Spinal cord (tissue), 10 donors: ENCODE results near the gene CHAC2. TPM values are rescaled to one million over a fixed set of nuclear protein-coding genes. Genes with fewer than 3 reads are reported as not detected.
"Not testable (repeated sequence)": the region's sequence is repeated elsewhere in the genome, so short reads cannot be mapped to it uniquely, and the experiment has no call there.

Experiments used
- DNase-seq, 6 donors: peaks; one replicate each; pipeline versions ENCODE4 v3.0.0 to v3.0.0-alpha.2; 2013 to 2015; ENCODE audit warnings: low spot score in 6 of 6, low read depth in 4 of 6
- H3K27ac ChIP-seq: one replicate; pipeline ENCODE4 v1.5.1; 2013; ENCODE audit warnings: low read depth, low read length, control low read depth
- H3K27me3 ChIP-seq: one replicate; pipeline ENCODE4 v1.6.1; 2013; ENCODE audit warnings: low read length; ENCODE audit not compliant: control insufficient read depth, insufficient read depth
- H3K36me3 ChIP-seq: one replicate; pipeline ENCODE4 v1.6.1; 2013; ENCODE audit warnings: low read length; ENCODE audit not compliant: control insufficient read depth, insufficient read depth
- H3K4me1 ChIP-seq: one replicate; pipeline ENCODE4 v1.6.1; 2013; ENCODE audit warnings: low read length; ENCODE audit not compliant: control insufficient read depth, insufficient read depth
- H3K4me3 ChIP-seq: one replicate; pipeline ENCODE4 v1.5.1; 2013; ENCODE audit warnings: low read depth, low read length, control low read depth
- H3K9me3 ChIP-seq: one replicate; pipeline ENCODE4 v1.6.1; 2013; ENCODE audit warnings: low read length; ENCODE audit not compliant: control insufficient read depth, insufficient read depth
- WGBS: methylation state at CpG from one replicate; pipeline ENCODE4 v1.1.5; 2013; ENCODE audit warnings: missing lambda C conversion rate; ENCODE audit not compliant: insufficient coverage; 5-methylcytosine and 5-hydroxymethylcytosine counted together
- long read RNA-seq, 4 donors: transcript quantifications; one replicate each; lab custom pipeline, GENCODE V29; 2026
- polyA plus RNA-seq, 2 donors: library from polyadenylated mRNA; unstranded; fragments of 120-200 nt; gene quantifications; one replicate each; pipeline ENCODE4 v1.2.1, GENCODE V29; 2013; ENCODE audit not compliant: insufficient read length in 2 of 2
- total RNA-seq, 2 donors: library from RNA; depleted of rRNA in 1 of 2; stranded (reverse); fragments of 120-200 nt in 1 of 2; fragments of >200 nt in 1 of 2; gene quantifications; one replicate each; pipeline versions ENCODE4 v1.2.3 to v1.2.4, GENCODE V29; 2013 to 2014
- donor health status: healthy.

CHAC2 gene
- total RNA-seq (1 to 10 TPM; 2.2 to 6.5 TPM), polyA plus RNA-seq (1 to 10 TPM; 7.1 to 9.4 TPM)
- long read RNA-seq, donor 1, partial matches to known transcripts, result 0 of 3 reads
- long read RNA-seq, donor 1, other reads (novel, unspliced or antisense), result 0 of 3 reads
- long read RNA-seq, donor 2, partial matches to known transcripts, result 0 of 1 reads
- long read RNA-seq, donor 2, other reads (novel, unspliced or antisense), result 0 of 1 reads
- long read RNA-seq, donor 3, partial matches to known transcripts, result 0 of 2 reads
- long read RNA-seq, donor 3, other reads (novel, unspliced or antisense), result 0 of 2 reads
- long read RNA-seq, donor 4, partial matches to known transcripts, result 0 of 3 reads
- long read RNA-seq, donor 4, other reads (novel, unspliced or antisense), result 0 of 3 reads

DNA sequence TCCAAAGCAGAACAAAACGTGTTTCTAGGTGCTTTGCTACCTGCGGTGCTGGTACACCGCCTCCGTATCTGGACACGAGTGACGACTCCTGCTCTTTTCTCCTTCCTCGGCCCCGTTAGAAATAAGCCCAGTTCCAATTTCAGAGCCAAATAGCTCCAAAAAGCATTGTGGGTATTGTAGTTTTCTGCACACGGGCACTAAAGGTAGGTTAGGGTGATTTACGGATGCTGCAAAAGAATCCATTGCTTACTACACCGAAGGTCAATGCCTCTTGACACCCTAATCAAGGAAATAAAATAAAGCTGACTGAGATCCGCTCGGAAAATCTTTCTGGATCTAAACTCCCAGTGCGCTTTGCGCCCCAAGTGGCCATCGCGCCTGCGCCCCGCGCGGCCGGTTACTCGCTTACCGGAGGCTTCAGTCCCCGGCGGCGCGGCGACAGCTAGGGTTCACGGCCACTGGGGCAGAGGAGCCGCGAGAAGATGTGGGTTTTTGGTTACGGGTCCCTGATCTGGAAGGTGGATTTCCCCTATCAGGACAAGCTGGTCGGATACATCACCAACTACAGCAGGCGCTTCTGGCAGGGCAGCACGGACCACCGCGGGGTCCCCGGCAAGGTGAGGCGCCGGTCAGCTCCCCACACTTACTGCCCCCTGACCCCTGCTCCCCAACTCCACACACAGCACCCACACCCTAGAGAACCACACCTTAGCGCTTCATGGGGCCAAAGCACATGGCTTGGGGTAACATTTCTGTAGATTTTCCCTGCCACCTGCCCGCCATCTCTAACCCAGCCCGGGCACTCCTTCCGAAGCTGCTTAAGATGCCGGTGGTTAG is at the start of gene CHAC2:
Gene CHAC2 (plus strand): TSS at position 400 of the 837 bp plus-strand sequence. CDS start 83 bp downstream, at position 483.
- peaks cover 6% of the 10 kb centered on the region for H3K36me3 ChIP-seq
- under 1% methylated on average over 39 of the region's 46 CpGs for WGBS
- peak within 1 kb of the TSS; percentile 69 for H3K27ac ChIP-seq
- no peaks in the 10 kb centered on the region for H3K9me3 ChIP-seq
- peak within 1 kb of the TSS; percentile 92 for H3K4me3 ChIP-seq
- no peaks in the 10 kb centered on the region for H3K4me1 ChIP-seq
- H3K27me3 ChIP-seq, result no peaks in the 10 kb centered on the region
- peak; percentile 70 to 94 (median 82) for DNase-seq

DNA sequence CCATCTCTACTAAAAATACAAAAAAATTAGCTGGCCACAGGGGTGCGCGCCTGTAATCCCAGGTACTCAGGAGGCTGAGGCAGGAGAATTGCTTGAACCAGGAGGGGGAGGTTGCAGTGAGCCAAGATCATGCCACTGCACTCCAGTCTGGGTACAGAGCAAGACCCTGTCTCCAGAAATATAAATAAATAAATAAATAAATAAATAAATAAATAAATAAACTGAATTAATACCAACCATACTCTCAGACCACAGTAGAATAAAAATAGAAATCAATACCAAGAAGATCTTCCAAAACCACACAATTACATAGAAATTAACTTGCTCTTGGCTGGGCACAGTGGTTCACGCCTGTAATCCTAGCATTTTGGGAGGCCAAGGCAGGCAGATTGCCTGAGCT is 46.7 kb upstream of the CHAC2 start:
- no CpG with 5 or more reads among the region's 3 CpGs for WGBS
- not testable (repeated sequence) for H3K27ac ChIP-seq, H3K4me3 ChIP-seq, H3K9me3 ChIP-seq, H3K27me3 ChIP-seq, DNase-seq, H3K36me3 ChIP-seq, H3K4me1 ChIP-seq

DNA sequence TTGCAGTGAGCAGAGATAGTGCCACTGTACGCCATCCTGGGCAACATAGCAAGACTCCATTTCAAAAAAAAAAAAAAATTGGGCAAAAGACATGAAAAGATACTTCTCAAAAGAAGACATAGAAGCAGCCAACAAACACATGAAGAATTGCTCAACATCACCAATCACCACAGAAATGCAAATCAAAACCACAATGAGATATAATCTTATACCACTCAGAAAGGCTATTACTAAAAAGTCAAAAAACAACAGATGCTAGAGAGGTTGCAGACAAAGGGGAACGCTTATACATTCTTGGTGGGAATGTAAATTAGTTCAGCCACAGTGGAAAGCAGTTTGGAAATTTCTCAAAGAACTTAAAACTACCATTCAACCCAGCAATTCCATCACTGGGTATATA is 43.1 kb upstream of the CHAC2 start:
- Histone ChIP-seq H3K36me3 (no peaks in the 10 kb centered on the region), H3K9me3 (peaks cover 2% of the 10 kb centered on the region), H3K4me3 (no peak overlapping the region), H3K27me3 (no peaks in the 10 kb centered on the region), H3K27ac (no peak overlapping the region), H3K4me1 (no peaks in the 10 kb centered on the region)
- 100% methylated on average over 1 of the region's 2 CpGs for WGBS
- no peak for DNase-seq

DNA sequence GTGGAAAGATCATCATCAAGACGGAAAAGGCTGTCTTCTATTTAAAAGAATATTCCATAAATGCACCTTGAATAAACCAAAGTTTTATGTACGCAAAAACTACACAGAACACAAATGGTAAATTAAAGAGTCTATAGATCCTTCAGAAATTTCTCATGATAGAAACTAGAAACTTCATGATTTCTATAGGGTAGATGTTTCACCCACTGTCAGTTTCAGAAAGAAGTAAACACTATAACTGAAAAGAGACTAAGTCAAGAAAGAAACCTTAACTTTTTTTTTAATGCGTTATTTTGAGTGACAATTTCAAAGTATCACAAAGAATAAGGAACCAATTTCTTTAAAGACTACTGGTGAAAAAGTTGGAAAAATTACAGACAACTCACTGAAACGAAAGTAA is 41.9 kb upstream of the CHAC2 start:
- no CpG with 5 or more reads among the region's 4 CpGs for WGBS
- no peaks in the 10 kb centered on the region for H3K27me3 ChIP-seq
- H3K36me3 ChIP-seq, result no peaks in the 10 kb centered on the region
- H3K4me1 ChIP-seq, result no peaks in the 10 kb centered on the region
- DNase-seq, result no peak
- H3K9me3 ChIP-seq, result peaks cover 4% of the 10 kb centered on the region
- H3K4me3 ChIP-seq, result no peak overlapping the region
- H3K27ac ChIP-seq, result no peak overlapping the region

DNA sequence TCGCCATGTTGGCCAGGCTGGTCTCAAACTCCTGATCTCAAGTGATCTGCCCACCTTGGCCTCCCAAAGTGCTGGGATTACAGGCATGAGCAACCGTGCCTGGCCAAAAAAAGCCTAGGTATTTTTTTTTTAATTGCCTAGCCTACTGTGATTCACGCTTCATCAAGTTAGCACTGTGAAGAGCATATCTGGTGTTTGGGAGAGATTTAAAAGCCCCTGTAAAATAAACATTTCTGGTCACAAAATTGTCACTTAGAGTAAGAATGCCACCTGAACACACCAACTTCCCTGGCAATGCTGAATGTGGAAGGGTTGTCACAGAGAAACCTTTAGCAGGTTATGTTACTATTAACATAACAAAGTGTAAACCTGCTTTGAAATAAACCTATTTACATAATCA is 39.7 kb upstream of the CHAC2 start:
- Histone ChIP-seq H3K4me3 (no peak overlapping the region), H3K9me3 (peaks cover 4% of the 10 kb centered on the region), H3K36me3 (no peaks in the 10 kb centered on the region), H3K27me3 (no peaks in the 10 kb centered on the region), H3K4me1 (no peaks in the 10 kb centered on the region), H3K27ac (no peak overlapping the region)
- 83% methylated on average over 1 of the region's 3 CpGs for WGBS
- DNase-seq, result no peak

DNA sequence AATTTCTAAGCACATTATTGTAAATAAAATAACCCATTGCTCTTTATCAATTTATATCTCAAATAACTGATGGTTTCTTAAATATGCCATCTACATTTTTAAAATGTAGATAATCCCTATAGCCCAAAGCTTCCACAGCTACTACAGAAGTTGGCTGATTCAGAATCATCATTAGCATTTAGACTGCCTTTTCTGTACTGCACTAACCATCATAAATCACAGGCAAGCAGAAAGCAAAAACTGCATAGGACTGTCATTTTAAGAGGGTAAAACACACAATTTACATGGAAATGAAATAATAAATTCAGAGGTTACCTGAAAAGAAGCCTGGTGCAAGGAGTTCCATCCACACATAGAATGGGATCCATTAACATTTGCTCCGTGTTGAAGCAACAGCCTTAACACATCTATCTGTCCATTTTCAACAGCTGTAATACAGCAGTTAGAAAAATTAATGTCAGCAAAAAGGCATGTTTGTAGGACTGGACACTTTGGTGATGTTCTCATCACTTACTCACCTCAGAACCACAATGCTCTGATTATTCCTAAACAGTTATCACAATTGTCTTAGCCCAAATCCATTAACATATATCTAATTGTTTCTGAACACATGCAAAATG is 38.4 kb upstream of the CHAC2 start:
- H3K36me3 ChIP-seq, result no peaks in the 10 kb centered on the region
- peaks cover 3% of the 10 kb centered on the region for H3K9me3 ChIP-seq
- no peaks in the 10 kb centered on the region for H3K4me1 ChIP-seq
- no peak overlapping the region for H3K27ac ChIP-seq
- WGBS, result no CpG with 5 or more reads among the region's 1 CpG
- H3K27me3 ChIP-seq, result no peaks in the 10 kb centered on the region
- DNase-seq, result peak in 1 of 6 donors; percentile 47
- H3K4me3 ChIP-seq, result no peak overlapping the region

DNA sequence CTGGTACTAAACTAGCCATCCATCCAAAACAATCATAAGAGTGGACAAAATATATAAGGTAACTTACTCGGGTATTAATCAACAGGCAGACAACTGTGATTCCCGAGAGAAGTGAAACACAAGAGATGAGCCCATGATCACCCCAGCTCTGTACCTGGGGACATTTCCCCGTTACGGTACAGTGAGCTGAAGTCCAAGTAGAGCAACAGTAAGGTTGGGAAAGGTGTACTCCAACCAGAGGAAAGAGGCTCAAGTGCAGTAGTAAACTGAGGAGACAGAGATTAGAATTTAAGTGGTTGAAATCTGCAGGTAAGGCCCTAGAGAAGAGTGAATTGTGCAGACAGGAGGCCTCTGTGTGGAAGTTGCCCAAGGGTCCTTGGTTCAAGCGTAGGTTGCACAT is 30.5 kb upstream of the CHAC2 start:
- no peaks in the 10 kb centered on the region for H3K9me3 ChIP-seq
- H3K36me3 ChIP-seq, result peaks cover 5% of the 10 kb centered on the region
- H3K4me1 ChIP-seq, result peaks cover 3% of the 10 kb centered on the region
- no peaks in the 10 kb centered on the region for H3K27me3 ChIP-seq
- H3K4me3 ChIP-seq, result no peak overlapping the region
- WGBS, result 97% methylated on average over 4 of the region's 5 CpGs
- no peak overlapping the region for H3K27ac ChIP-seq
- no peak for DNase-seq

DNA sequence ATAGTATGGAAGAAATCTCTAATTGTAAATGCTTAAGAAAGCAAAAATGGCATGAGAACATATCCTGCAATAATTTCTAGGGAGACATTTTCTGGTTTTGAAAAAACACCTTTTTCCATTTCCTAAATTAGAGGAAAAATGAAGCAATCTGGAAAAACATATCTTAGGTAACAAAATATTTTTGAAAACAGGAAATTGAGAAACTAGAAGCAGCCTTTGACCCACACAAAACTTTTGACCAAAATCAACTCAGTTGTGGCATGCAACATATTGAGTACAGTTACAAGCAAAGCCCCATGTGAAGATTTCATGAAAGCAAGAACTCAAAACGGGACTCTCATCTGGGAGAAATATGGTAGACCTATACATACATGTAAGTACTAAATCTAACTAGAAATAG is 28.6 kb upstream of the CHAC2 start:
- no peak overlapping the region for H3K27ac ChIP-seq
- no peaks in the 10 kb centered on the region for H3K27me3 ChIP-seq
- peaks cover 3% of the 10 kb centered on the region for H3K4me1 ChIP-seq
- no peak for DNase-seq
- H3K36me3 ChIP-seq, result peaks cover 5% of the 10 kb centered on the region
- H3K4me3 ChIP-seq, result no peak overlapping the region
- WGBS, result no CpG with 5 or more reads among the region's 1 CpG
- H3K9me3 ChIP-seq, result no peaks in the 10 kb centered on the region

DNA sequence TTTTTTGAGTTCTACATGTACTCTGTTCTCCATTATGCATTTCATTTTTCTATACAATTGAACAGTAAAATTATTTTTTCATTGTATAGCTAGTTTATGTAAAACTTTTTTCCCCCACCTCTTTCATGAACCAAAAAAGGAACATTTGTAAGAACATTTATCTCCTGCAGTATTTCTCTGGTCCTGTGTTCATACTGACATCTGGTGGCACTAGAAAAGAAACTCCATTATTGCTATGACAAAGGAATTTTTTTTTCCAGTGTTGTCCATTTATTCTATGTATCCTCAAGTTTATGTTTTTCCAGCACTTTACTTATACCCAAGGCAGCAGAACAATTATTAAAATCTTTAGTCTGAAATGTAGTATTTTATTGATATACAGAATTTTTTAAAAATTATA is 27.4 kb upstream of the CHAC2 start:
- Histone ChIP-seq H3K4me3 (no peak overlapping the region), H3K36me3 (no peaks in the 10 kb centered on the region), H3K9me3 (no peaks in the 10 kb centered on the region), H3K27ac (no peak overlapping the region), H3K4me1 (peaks cover 3% of the 10 kb centered on the region), H3K27me3 (no peaks in the 10 kb centered on the region)
- peak in 5 of 6 donors; percentile 15 to 90 (median 38) for DNase-seq
